Stimulated activated CD4-positive, alpha-beta T cell treated with anti-CD3 and anti-CD28 coated beads, TNF-alpha, amount 100 ng/mL, for 1 hour (primary cell): Measurements from ENCODE around the gene EDNRA.

Source experiments
- DNase-seq, 3 donors: peaks; one replicate each; pipeline ENCODE4 v3.0.0-alpha.2; 2020; ENCODE audit warnings: low read depth in 3 of 3, low spot score in 1 of 3

The EDNRA gene

GRCh38 chr4:147538711-147539110, 57.8 kb downstream of the EDNRA start:
- no peak for DNase-seq

GRCh38 chr4:147539959-147540358, 59.1 kb downstream of the EDNRA start:
- no peak for DNase-seq

- DNase-seq = no peak
Observed at GRCh38 chr4:147542229-147542990, 61.5 kb downstream of the EDNRA start.

- no peak for DNase-seq
Observed at GRCh38 chr4:147543034-147543433, 62.1 kb downstream of the EDNRA start.

GRCh38 chr4:147546349-147546748, 65.5 kb downstream of the EDNRA start:
- DNase-seq = no peak

GRCh38 chr4:147547314-147548056, 66.6 kb downstream of the EDNRA start:
- no peak for DNase-seq

- no peak for DNase-seq
Observed at GRCh38 chr4:147548256-147548655, 67.4 kb downstream of the EDNRA start.

- no peak for DNase-seq
Observed at GRCh38 chr4:147550626-147551246, 69.8 kb downstream of the EDNRA start.

GRCh38 chr4:147560625-147561024, 79.7 kb downstream of the EDNRA start:
- DNase-seq = no peak

GRCh38 chr4:147566762-147567161, 85.9 kb downstream of the EDNRA start:
- DNase-seq = no peak

- no peak for DNase-seq
Observed at GRCh38 chr4:147567276-147567675, 86.4 kb downstream of the EDNRA start.

GRCh38 chr4:147570616-147571015, 89.7 kb downstream of the EDNRA start:
- DNase-seq = no peak

GRCh38 chr4:147571036-147571770, 90.3 kb downstream of the EDNRA start:
- no peak for DNase-seq

- DNase-seq = no peak
Observed at GRCh38 chr4:147576084-147576483, 95.2 kb downstream of the EDNRA start.

GRCh38 chr4:147578051-147578476, 97.2 kb downstream of the EDNRA start:
- DNase-seq = no peak

GRCh38 chr4:147578593-147578992, 97.7 kb downstream of the EDNRA start:
- no peak for DNase-seq

GRCh38 chr4:147580396-147580795, 99.5 kb downstream of the EDNRA start:
- no peak for DNase-seq

GRCh38 chr4:147581606-147582350, 100.9 kb downstream of the EDNRA start:
- no peak for DNase-seq

- no peak for DNase-seq
Observed at GRCh38 chr4:147582386-147583060, 101.6 kb downstream of the EDNRA start.

- DNase-seq = no peak
Observed at GRCh38 chr4:147583876-147584275, 103.0 kb downstream of the EDNRA start.
